HG03139 (cell line): ENCODE results near the gene VWCE.
"Not testable (repeated sequence)": the region's sequence is repeated elsewhere in the genome, so short reads cannot be mapped to it uniquely, and the experiment has no call there.

ENCODE experiments used
- ATAC-seq: cut with Tn5 transposase; IDR thresholded peaks from one replicate; pipeline ENCODE4 v1.9.1; 2021; ENCODE audit not compliant: unreplicated experiment

Gene VWCE

GRCh38 chr11:61258546-61258945 is 36.6 kb downstream of the VWCE start:
- no peak for ATAC-seq

GRCh38 chr11:61256710-61257482 is 38.2 kb downstream of the VWCE start:
- no peak for ATAC-seq

- peak; percentile 50 for ATAC-seq
Measured at GRCh38 chr11:61254403-61255025, 40.6 kb downstream of the VWCE start.

- not testable (repeated sequence) for ATAC-seq
Measured at GRCh38 chr11:61252332-61252731, 42.8 kb downstream of the VWCE start.

GRCh38 chr11:61250796-61251765 is 44.0 kb downstream of the VWCE start:
- ATAC-seq: not testable (repeated sequence)

GRCh38 chr11:61249201-61249600 is 45.9 kb downstream of the VWCE start:
- ATAC-seq: not testable (repeated sequence)

- ATAC-seq: not testable (repeated sequence)
Measured at GRCh38 chr11:61248071-61248470, 47.0 kb downstream of the VWCE start.

- ATAC-seq: not testable (repeated sequence)
Measured at GRCh38 chr11:61245284-61245964, 49.7 kb downstream of the VWCE start.

- ATAC-seq: not testable (repeated sequence)
Measured at GRCh38 chr11:61241526-61241925, 53.6 kb downstream of the VWCE start.

- not testable (repeated sequence) for ATAC-seq
Measured at GRCh38 chr11:61240875-61241274, 54.2 kb downstream of the VWCE start, which contains the start of gene PGA5. TSS of gene PGA5 (plus strand) at chr11:61241175. CDS start at chr11:61241227, 52 bp downstream.

GRCh38 chr11:61240288-61240687 is 54.8 kb downstream of the VWCE start:
- ATAC-seq: not testable (repeated sequence)

GRCh38 chr11:61237130-61237529 is 58.0 kb downstream of the VWCE start:
- ATAC-seq: not testable (repeated sequence)

GRCh38 chr11:61232548-61233145 is 62.5 kb downstream of the VWCE start:
- not testable (repeated sequence) for ATAC-seq

- not testable (repeated sequence) for ATAC-seq
Measured at GRCh38 chr11:61231585-61231984, 63.5 kb downstream of the VWCE start.

GRCh38 chr11:61231033-61231432 is 64.1 kb downstream of the VWCE start:
- not testable (repeated sequence) for ATAC-seq

- ATAC-seq: not testable (repeated sequence)
Measured at GRCh38 chr11:61229458-61229857, 65.7 kb downstream of the VWCE start.

- ATAC-seq: not testable (repeated sequence)
Measured at GRCh38 chr11:61226457-61227137, 68.5 kb downstream of the VWCE start.

- not testable (repeated sequence) for ATAC-seq
Measured at GRCh38 chr11:61222692-61223091, 72.4 kb downstream of the VWCE start.

- not testable (repeated sequence) for ATAC-seq
Measured at GRCh38 chr11:61222047-61222446, 73.1 kb downstream of the VWCE start, which contains the start of gene PGA4. TSS of gene PGA4 (plus strand) at chr11:61222347. CDS start at chr11:61222401, 54 bp downstream.
